Suprapubic skin (tissue), 3 donors: Measurements from ENCODE around the gene FJX1.

Experiments used
- EP300 ChIP-seq: sonication (generic); formaldehyde crosslinking; IDR thresholded peaks from one replicate; pipeline ENCODE4 v1.6.1; 2017; ENCODE audit warnings: antibody characterized with exemption
- TF ChIP-seq, protein P1 (sequence below), 2 donors: fragments of 200-600 bp in 1 of 2; fragments of 450-650 bp in 1 of 2; sonication (generic) in 1 of 2; IDR thresholded peaks; one replicate each; pipeline ENCODE4 v1.5.1; 2016 to 2019; ENCODE audit warnings: antibody characterized with exemption in 2 of 2, mild to moderate bottlenecking in 1 of 2, moderate library complexity in 1 of 2

DNA sequence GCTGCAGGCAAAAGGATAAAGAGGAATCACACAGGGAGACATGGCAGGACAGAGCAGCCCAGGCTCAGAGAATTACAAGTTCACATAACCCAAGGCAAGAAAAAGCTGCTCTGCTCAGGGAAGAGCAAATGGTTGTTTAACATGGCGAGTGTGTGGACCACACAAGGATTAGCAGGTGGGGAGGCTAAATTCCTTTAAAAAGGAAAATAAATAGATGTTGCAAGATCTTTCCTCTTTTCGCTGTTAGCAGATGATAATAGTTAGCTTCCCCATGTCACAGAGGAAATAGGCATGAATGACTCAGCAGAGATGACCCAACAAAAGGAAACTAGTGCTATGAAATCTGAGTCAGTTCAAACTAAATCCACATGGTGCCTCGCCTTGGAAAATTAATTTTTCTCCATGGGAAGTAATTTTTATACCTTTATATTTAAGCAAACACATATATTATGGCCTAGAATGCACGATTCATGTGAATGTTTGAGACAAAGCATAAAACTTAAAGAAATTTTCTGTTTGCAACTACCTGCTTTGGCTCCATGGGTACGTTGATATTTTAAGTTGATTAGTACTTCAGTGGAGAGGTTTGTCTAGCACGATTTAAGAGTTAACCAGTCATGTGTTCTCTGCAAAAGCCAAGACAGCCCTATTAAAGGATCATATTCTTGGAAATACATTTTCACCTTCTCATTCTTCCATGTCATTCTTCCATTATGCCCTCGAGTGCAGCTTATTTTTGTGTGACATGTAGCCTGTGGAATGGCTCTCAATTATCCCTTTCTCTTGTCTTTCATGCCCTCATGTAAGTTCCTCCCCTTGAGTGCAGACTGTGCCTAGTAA, 38.5 kb upstream of the FJX1 start:
- TF ChIP-seq EP300: no peak
- TF ChIP-seq, protein P1, sequence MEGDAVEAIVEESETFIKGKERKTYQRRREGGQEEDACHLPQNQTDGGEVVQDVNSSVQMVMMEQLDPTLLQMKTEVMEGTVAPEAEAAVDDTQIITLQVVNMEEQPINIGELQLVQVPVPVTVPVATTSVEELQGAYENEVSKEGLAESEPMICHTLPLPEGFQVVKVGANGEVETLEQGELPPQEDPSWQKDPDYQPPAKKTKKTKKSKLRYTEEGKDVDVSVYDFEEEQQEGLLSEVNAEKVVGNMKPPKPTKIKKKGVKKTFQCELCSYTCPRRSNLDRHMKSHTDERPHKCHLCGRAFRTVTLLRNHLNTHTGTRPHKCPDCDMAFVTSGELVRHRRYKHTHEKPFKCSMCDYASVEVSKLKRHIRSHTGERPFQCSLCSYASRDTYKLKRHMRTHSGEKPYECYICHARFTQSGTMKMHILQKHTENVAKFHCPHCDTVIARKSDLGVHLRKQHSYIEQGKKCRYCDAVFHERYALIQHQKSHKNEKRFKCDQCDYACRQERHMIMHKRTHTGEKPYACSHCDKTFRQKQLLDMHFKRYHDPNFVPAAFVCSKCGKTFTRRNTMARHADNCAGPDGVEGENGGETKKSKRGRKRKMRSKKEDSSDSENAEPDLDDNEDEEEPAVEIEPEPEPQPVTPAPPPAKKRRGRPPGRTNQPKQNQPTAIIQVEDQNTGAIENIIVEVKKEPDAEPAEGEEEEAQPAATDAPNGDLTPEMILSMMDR (IDR thresholded peaks at IDR 0.05): no peak
